NCI-H1694 (cell line): Measurements from ENCODE around the gene PDE4A.
"Not testable (repeated sequence)": the region's sequence is repeated elsewhere in the genome, so short reads cannot be mapped to it uniquely, and the experiment has no call there.

Experiments used
- DNase-seq: peaks from one replicate; lab custom pipeline; 2025; lab: John Stamatoyannopoulos, UW

Gene PDE4A

GRCh38 chr19:10462042-10462441, 41.7 kb downstream of the PDE4A start:
- DNase-seq, result not testable (repeated sequence)

DNA sequence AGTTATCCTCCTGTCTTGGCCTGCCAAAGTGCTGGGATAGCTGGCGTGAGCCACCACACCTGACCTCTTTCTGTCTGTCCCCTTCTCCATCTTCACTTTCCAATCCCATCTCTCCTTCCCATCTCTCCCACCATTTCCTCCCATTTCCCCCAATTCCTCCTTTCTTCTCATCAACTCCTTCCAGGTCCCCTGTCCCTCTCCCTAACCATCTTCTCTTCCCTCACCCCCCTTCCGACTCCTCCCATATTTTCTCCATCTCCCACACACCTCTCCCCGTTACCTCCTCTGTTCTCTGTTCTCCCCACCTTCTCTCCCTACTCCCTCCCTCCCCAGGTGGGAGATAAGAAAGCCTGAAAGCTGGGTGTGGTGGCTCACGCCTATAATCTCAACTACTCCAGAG, 42.2 kb downstream of the PDE4A start:
- no peak for DNase-seq

DNA sequence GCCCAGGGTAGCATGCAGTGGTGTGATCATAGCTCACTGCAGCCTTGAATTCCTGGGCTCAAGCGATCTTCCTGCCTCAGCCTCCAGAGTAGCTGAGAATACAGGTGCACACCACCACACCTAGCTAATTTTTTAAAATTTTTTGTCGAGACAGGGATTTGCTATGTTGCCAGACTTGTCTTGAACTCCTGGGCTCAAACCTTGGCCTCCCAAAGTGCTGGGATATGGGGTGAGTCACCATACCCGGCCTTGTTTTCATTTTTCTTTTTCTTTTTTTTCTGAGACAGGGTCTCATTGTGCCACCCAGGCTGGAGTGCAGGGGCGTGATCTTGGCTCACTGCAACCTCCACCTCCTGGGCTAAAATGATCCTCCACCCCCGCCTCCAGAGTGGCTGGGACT, 44.1 kb downstream of the PDE4A start:
- DNase-seq, result no peak

DNA sequence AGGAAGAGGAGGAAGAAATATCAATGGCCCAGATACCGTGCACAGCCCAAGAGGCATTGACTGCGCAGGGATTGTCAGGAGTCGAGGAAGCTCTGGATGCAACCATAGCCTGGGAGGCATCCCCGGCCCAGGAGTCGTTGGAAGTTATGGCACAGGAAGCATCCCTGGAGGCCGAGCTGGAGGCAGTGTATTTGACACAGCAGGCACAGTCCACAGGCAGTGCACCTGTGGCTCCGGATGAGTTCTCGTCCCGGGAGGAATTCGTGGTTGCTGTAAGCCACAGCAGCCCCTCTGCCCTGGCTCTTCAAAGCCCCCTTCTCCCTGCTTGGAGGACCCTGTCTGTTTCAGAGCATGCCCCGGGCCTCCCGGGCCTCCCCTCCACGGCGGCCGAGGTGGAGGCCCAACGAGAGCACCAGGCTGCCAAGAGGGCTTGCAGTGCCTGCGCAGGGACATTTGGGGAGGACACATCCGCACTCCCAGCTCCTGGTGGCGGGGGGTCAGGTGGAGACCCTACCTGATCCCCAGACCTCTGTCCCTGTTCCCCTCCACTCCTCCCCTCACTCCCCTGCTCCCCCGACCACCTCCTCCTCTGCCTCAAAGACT, 46.9 kb downstream of the PDE4A start:
- DNase-seq, result no peak

- no peak for DNase-seq
Observed at GRCh38 chr19:10468133-10468532, 47.8 kb downstream of the PDE4A start.

DNA sequence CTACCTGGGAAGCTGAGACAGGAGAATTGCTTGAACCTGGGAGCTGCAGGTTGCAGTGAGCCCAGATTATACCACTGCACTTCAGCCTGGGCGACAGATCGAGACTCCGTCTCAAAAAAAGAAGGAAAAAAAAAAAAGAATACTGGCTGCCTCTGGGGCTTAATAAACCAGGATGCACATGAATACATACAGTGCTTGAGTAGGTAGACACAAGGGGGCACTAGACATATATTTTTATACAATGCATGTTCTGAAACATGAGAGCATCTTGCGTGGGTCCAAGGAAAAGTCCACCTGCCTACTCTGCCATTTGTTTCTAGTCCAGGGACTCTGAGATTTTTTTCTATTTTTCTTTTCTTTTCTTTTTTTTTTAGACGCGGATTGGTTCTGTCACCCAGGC, 51.6 kb downstream of the PDE4A start:
- DNase-seq, result peak; percentile 35

DNA sequence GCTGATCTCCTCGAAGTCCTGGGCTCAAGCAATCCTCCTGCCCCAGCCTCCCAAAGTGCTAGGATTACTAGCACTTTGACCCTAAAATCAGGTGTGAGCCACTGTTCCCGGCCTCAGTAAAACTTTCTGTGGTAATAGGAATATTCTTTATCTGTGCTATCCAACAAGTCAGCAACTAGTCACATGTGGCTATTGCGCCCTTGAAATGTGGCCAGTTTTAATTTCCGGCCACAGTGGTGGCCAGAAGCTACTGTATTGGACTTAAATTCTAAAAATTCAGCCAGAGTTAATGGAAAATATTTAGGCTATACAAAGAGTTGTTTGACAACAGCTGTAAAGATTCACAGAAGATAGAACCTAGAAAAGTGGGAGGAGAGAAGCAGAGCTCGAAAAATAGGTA, 52.9 kb downstream of the PDE4A start:
- DNase-seq, result no peak

DNA sequence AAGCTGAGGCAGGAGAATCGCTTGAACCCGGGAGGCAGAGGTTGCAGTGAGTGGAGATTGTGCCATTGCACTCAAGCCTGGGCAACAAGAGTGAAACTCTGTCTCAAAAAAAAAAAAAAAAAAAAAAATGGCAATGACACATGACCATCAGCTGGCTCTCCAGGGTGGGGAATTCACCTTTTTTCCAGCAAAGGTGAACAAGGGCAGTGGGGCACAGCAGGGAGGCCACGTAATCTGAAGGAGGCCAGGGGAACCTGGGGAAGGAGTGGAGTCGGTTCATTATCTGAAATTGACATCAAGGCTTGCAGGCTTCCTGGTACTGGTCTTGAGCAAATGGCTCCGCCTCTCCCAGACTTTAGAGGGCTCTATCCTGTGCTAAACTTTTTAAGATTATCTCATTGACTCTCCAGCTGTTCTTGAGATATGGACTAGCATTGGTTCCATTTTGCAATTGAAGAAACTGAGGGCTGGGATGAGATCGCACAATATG, 54.7 kb downstream of the PDE4A start:
- DNase-seq, result no peak

DNA sequence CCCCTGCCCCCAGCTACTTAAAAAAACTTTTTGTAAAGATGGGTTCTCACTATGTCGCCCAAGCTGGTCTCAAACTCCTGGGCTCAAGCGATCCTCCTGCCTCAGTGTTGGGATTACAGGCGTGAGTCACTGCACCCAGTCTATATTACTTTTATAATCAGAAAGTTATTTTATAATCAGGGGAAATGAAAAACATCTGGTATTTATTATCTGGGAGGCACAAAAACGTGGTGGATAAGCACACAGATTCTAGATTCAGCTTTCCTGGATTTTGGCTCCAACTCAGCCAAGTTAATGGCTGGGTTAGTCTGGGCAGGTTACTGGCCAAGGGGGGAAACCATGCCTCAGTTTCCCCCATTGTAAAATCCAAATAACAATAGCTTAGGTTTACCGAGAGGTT, 58.1 kb downstream of the PDE4A start:
- DNase-seq, result no peak

DNA sequence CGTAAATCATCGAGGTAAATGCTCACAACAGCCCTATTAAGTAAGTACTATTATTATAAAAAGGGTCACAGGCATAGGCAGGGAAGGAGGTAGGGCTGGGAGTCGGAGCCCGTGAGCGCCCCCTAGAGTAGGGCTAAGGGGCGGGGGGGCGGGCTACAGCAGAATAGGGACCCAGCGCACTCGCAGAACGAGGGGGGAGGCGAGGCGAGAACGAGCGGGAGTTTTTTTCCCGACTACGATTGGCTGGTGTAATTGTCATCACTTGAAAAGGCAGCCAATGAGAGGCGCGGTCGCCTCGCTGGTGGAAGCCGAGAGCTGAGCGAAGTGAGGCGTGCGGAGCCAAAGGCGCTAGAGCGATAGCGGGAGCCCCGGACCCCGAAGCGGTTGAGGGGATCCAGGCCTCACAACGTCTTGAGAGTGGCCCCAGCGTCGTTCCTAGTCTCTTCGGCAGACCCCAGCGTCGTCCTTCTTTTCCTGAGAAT, 58.6 kb downstream of the PDE4A start:
- DNase-seq, result peak; percentile 23

DNA sequence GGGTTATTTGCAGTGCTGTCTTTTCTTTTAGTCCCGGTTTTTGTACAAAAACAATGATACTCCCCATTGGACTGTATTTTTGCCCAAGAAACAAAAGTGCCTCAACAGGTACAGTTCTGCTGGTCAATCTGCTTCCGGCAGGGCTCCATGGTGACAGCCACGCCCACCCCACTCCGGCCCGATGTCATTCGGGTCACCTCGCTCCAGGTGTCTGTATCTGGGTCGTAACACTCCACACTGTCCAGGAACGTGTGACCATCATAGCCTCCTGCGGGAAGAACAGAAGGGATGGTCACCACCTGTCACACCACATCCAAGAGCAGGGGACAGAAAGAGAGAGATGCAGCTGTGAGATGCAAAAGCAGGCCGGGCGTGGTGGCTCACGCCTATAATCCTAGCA, 66.2 kb downstream of the PDE4A start:
- no peak for DNase-seq

DNA sequence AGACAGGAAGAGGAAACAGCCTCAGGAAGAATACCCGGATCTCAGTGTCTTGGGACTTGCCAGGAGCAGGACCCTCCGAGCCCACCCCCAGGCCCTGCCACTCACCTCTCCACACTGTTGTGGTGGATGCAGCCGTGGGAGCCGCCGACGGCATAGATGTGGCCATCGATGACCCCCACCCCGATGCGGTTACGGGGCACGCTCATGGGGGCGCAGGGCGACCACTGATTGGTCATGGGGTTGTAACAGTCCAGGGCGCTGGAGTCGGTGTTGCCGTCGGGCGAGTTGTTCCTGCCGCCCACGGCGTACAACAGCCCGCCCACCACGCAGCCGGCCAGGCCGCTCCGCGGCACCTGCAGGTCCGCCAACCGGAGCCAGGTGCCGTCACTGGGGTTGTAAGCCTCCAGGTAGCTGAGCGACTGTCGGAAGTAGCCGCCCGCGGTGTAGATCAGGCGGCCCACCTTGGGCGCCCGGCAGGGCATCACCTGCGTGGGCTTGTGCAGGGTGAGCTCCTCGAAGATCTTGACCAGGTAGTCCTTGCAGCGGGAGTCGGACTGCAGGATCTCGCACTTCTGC, 71.2 kb downstream of the PDE4A start:
- no peak for DNase-seq

- no peak for DNase-seq
Observed at GRCh38 chr19:10497371-10497770, 77.0 kb downstream of the PDE4A start.

DNA sequence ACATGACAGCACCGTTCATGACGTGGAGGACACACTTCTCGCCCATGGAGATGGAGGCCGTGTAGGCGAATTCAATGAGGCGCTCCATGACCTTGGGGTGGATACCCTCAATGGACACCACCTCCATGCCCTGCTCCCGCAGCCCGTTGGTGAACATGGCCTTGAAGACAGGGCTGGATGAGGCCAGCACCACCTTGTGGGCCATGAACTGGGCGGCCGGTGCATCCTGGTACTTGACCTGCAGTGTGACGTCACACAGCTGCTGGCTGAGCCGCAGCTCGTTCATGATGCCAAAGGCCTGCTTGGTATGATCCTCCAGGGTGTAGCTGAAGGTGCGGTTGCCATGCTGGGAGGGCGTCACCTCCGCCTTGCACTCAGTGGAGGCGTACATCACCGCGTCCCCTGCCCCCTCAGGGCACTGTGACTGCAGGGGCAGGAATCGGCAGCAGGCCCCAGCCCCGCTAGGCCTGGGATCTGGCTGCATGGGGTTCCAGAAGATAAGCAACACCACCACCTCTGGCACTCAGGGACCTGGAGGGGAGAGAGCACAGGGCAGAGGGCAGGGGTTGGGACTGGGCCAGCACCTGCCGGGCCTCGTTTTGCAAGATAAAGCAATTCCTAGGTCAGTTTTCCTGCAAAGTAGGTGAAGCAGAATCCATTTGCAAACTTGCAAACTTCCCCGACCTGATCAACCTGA, 79.4 kb downstream of the PDE4A start:
- no peak for DNase-seq

DNA sequence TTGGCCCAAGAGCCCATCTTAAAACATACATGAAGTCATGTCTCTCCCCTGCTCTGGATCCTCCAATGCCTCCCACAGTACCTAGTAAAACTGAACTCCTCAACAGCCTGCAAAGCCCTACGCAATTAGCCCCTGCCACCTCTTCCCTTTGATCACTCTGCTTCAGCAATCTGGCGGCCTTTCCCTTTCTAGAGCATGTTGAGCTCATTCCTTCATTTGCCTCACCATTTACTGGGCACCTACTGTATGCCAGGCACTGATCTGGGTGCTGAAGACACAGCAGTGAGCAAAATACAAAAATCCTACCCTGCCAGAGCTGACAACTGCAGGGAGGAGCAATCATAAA, 79.9 kb downstream of the PDE4A start:
- no peak for DNase-seq

DNA sequence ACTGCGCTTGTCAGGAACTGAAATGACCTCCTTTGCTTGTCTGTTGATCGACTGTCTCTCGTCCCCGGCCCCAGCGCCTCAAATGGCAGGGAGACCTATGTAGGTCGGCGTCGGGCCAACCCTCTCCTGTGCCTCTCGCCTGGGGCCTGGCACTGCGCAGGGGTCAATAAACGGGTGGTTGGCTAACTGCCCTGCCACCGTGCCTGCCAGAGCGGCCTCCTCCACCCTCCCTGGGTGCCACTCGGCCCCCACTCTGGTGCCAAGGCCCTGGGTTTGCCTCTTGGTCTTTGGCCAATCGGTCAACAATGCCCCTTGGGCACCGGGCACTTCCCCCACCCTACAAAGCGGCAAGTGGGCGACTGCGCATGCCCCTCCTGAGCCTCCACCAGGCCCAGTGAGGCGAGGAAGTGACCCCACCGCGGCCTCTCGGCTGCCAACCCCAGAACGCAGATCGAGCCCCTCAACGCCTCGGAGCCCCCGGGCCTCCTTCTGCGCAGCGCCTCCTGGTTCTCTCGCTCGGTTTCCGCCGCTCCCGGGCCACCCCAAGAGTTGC, 81.7 kb downstream of the PDE4A start:
- DNase-seq, result no peak

DNA sequence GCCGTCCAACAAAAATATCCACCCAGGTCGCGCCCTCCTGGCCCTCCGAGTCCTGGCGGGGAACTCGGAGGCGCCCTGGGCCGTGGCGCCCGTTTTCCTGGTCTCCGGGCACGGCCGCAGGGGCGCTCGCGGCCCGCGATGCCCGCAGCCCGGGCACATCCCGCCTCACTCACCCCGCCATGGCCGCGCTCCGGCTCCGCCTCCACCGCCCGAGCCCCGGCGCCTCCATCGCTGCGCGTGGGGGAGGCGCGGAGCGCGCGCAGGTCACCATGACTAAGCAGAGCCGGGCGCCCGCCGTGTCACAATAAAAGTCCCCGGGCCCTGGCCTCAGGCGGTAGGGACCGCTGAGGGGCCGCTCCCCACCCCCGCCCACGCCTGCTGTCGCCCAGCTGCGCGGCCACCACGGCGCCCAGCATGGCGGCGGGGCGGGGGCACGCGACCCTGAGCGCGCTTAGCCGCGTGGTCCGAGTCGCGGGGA, 82.2 kb downstream of the PDE4A start:
- DNase-seq, result peak; percentile 72

- DNase-seq, result no peak
Observed at GRCh38 chr19:10503002-10503789, 82.9 kb downstream of the PDE4A start, which contains the start of gene KEAP1. KEAP1 (minus strand) TSS chr19:10503356; CDS start chr19:10500033, 3,323 bp downstream.

GRCh38 chr19:10505583-10506229, 85.4 kb downstream of the PDE4A start:
- DNase-seq, result peak; percentile 38

- DNase-seq, result no peak
Observed at GRCh38 chr19:10508036-10508435, 87.7 kb downstream of the PDE4A start.

DNA sequence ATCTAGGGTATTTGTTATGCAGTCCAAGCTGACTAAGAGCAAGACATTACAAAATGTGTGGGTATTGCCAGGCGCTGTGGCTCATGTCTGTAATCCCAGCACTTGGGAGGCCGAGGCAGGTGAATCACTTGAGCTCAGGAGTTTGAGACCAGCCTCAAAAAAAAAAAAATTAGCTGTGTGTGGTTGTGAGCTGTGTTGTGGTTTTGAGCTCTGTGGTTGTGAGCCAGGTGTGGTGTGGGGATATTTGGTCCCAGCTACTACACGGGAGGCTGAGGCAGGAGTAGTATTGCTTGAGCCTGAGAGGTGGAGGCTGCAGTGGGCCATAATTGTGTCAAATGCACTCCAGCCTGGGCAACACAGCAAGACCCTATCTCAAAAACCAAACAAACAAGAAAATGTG, 88.4 kb downstream of the PDE4A start:
- no peak for DNase-seq
